ENCODE results near the gene CHRNA10.

CHRNA10 gene

GRCh38 chr11:3700910-3701309 is 29.7 kb upstream of the CHRNA10 start:
- no peak for TF ChIP-seq CTCF (IDR thresholded peaks at IDR 0.05; ENCODE audit: borderline replicate concordance, control extremely low read depth, extremely low read depth, insufficient read depth, missing control alignments)

GRCh38 chr11:3700410-3700809 is 29.2 kb upstream of the CHRNA10 start:
- DNase-seq (ENCODE audit: low spot score) = no peak
- no peak for TF ChIP-seq CTCF (IDR thresholded peaks at IDR 0.05; ENCODE audit: borderline replicate concordance, control extremely low read depth, extremely low read depth, insufficient read depth, missing control alignments)
- in situ Hi-C loops (cut with MboI; ENCODE audit: low sequenced_read_pairs, unreplicated experiment) = no loop called here

More at GRCh38 chr11:3700910-3701309, 29.7 kb upstream of the CHRNA10 start:
- in situ Hi-C loops (cut with MboI; ENCODE audit: low sequenced_read_pairs, unreplicated experiment) = no loop called here
- DNase-seq (ENCODE audit: low spot score) = no peak

GRCh38 chr11:3686751-3687150 is 15.6 kb upstream of the CHRNA10 start:
- no peak for DNase-seq (ENCODE audit: low spot score)
- in situ Hi-C loops (cut with MboI; ENCODE audit: low sequenced_read_pairs, unreplicated experiment) = no loop called here
- no peak for TF ChIP-seq CTCF (IDR thresholded peaks at IDR 0.05; ENCODE audit: borderline replicate concordance, control extremely low read depth, extremely low read depth, insufficient read depth, missing control alignments)

- TF ChIP-seq CTCF (IDR thresholded peaks at IDR 0.05; ENCODE audit: borderline replicate concordance, control extremely low read depth, extremely low read depth, insufficient read depth, missing control alignments) = no peak
- in situ Hi-C loops (cut with MboI; ENCODE audit: low sequenced_read_pairs, unreplicated experiment) = no loop called here
- DNase-seq (ENCODE audit: low spot score) = no peak
Observed at GRCh38 chr11:3685923-3686322, 14.7 kb upstream of the CHRNA10 start.

- in situ Hi-C loops (cut with MboI; ENCODE audit: low sequenced_read_pairs, unreplicated experiment) = no loop called here
- TF ChIP-seq CTCF (IDR thresholded peaks at IDR 0.05; ENCODE audit: borderline replicate concordance, control extremely low read depth, extremely low read depth, insufficient read depth, missing control alignments) = no peak
- DNase-seq (ENCODE audit: low spot score) = no peak
Observed at GRCh38 chr11:3684819-3685172, 13.6 kb upstream of the CHRNA10 start.

GRCh38 chr11:3684129-3684818 is 13.1 kb upstream of the CHRNA10 start:
- DNase-seq (ENCODE audit: low spot score) = no peak
- in situ Hi-C loops (cut with MboI; ENCODE audit: low sequenced_read_pairs, unreplicated experiment) = no loop called here
- TF ChIP-seq CTCF (IDR thresholded peaks at IDR 0.05; ENCODE audit: borderline replicate concordance, control extremely low read depth, extremely low read depth, insufficient read depth, missing control alignments) = no peak

Measured in GM13976 (cell line).